ENCODE results near the gene PSMG2.
A peak's percentile ranks its signal among the peaks of the same experiment; 100 is the strongest.

PSMG2 gene, protein sequence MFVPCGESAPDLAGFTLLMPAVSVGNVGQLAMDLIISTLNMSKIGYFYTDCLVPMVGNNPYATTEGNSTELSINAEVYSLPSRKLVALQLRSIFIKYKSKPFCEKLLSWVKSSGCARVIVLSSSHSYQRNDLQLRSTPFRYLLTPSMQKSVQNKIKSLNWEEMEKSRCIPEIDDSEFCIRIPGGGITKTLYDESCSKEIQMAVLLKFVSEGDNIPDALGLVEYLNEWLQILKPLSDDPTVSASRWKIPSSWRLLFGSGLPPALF

DNA sequence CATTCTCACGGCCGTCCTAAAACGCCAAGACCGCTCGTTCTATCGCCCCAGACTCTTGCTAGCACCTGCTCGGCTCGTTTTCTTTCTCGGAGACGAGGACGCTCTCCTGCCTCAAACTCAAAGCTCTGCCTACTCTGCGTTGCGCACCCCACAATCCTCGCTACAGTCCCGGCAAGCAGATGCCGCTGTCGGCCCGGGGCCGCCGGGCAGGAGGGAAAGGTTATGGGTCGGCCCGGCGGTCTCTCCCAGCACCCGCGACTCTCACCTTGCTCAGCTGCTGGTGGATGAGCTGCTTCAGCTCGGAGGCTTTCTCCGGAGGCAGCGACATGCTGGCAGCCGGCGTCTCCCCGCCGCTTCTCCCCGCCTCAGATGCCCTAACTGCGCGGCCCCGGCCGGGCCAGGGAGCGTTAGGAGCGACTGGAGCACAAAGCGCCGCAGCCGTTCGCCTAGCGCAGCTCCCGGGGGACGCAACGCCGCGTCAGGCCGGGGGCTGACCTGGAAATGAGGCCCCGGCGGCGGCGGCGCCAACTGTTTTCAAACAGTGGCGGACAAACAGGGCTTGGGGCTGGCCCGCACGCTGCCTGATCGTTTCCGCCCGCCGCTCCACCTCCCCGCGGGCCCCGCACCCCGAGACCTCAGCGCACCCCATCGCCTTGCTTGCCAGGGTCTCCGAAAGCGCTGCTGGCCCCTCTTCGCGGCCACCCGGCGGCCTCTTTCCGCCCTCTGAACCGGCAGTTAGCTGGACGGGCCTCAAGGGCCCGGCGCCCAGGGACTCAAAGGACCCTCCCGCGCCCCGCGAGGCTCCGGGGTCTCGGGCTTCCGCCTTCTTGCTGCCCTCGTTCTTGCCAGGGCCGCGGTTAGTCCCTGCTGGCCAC, at the start of gene PSMG2, which contains the start of gene CEP76:
TSS of gene PSMG2 (plus strand) at position 822 of the 875 bp plus-strand sequence. CDS start 66 bp downstream, outside the sequence.
TSS of gene CEP76 (minus strand) at position 503 of the 875 bp plus-strand sequence. CDS start at position 328, 175 bp downstream.
- peak; percentile 86 for DNase-seq

- DNase-seq, result no peak
Observed at GRCh38 chr18:12654971-12655370, 47.9 kb upstream of the PSMG2 start.

DNA sequence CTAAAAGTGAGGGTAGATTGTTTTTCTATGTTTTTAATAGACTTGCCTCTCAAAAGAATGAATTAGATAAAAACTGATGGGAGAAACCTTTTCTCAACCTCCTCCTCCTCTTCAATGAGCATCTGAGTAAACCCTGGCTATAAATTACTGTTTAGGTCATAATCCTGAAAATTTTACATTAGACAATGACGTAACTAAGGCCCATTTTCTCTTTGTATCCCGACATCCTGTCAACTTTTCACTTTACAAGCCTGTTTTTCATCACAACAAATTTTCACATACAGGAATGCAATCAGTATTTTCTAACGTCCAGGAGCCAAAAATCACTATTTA, 46.3 kb upstream of the PSMG2 start:
- DNase-seq, result peak; percentile 34

- DNase-seq, result peak; percentile 56
Observed at GRCh38 chr18:12656938-12657683, 45.7 kb upstream of the PSMG2 start.

GRCh38 chr18:12657684-12658425, 45.0 kb upstream of the PSMG2 start, which contains the start of gene SPIRE1:
TSS of gene SPIRE1 (minus strand) at chr18:12658107. CDS start at chr18:12657866, 241 bp downstream.
- DNase-seq, result peak; percentile 75

GRCh38 chr18:12658426-12659138, 44.3 kb upstream of the PSMG2 start:
- peak; percentile 63 for DNase-seq

GRCh38 chr18:12659904-12660605, 42.8 kb upstream of the PSMG2 start:
- DNase-seq, result peak; percentile 72

GRCh38 chr18:12668041-12668440, 34.8 kb upstream of the PSMG2 start:
- no peak for DNase-seq

- peak; percentile 75 for DNase-seq
Observed at GRCh38 chr18:12679183-12679786, 23.6 kb upstream of the PSMG2 start.

GRCh38 chr18:12686100-12686499, 16.7 kb upstream of the PSMG2 start:
- DNase-seq, result peak; percentile 7

- no peak for DNase-seq
Observed at GRCh38 chr18:12689256-12689850, 13.5 kb upstream of the PSMG2 start.

DNA sequence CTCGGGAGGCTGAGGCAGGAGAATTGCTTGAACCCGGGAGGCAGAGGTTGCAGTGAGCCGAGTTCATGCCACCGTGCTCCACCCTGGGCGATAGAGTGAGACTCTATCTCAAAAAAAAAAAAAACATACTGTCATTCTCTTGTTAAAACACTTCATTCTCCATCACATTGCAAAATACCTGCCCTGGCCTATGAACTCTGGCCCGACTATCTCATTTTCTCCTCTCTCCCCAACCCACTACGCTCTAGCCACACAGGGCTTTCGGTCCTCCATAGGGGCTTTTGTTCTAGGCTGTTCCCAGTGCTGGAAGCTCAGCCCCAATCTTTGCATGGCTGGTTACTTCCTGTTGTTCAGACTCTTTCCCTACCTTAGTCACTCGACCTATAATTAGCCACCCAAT, 10.6 kb upstream of the PSMG2 start:
- no peak for DNase-seq

DNA sequence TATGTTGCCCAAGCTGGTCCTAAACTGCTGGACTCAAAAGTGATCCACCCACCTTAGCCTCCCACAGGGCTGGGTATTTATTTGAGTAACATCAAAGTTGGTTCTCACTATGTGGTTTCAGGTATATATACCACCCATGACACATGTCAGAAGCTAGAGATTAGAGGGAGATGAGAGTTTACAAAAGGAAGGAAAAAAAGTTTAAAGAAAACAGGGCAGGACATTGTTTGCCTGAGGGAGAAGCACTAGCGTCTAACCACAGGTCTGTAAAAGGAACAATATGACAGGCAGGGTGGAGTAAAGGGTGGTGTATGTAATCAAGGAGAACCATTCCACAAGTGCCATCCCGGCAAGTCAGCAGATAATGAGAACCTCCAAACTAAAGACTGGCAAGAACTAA, 8.8 kb upstream of the PSMG2 start:
- peak; percentile 3 for DNase-seq

GRCh38 chr18:12699747-12700146, 3.1 kb upstream of the PSMG2 start:
- no peak for DNase-seq

DNA sequence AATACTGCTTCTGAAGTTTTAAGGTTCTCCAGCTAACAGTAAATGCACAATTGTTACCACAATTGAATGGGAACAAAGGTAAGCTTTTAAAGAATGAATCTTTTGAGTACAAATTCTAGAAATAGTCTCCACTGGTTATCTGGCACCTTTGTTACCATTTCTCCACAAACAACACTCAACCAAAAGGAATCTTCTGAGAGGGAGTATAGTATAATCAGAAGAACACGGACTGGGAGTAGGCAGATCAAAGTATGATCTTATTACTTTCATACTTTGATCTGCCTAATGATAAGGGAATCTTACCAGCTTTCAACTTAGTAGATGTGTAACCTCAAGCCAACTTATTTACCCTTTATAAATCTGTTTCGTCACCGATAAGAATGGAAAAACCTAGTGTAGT, 1.7 kb upstream of the PSMG2 start:
- DNase-seq, result peak; percentile 2

DNA sequence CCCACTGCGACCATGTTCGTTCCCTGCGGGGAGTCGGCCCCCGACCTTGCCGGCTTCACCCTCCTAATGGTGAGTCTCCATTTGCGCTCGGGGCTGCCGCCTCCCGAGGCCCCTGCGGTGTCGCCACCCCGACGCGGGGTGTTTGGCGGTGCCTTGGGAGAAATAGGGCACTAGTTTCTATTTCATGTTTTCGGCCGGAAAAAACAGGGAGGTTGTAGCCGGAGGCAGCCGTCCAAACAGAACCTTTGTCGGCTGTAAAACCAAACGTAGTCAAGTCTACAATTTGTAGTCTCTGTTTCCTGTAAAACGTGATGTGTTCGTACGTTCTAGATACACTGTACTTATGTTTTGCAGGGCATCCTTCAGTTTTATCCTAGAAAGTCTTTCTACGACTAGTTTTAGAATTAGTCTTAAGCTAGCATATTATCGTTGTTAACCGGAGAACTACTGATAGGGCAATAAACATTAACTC, 290 bp downstream of the PSMG2 start:
- no peak for DNase-seq

- peak; percentile 53 for DNase-seq
Observed at GRCh38 chr18:12703664-12704063, 822 bp downstream of the PSMG2 start.

DNA sequence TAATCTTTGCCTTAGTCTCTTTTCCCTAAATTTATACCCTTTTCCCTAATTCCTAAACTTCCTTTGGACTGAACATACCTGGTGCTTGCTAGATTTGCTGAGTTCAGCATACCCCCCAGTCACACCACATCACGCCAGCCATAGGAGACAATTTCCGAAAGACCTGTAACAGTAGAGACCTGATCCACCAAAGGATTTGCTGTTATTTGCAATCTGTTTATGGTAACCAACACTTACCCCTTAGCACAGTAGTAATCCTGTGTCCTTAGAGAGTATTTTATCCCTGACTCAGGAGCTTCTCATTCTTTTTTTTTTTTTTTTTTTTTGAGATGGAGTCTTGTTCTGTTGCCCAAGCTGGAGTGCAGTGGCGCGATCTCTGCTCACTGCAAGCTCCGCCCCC, 8.6 kb downstream of the PSMG2 start:
- no peak for DNase-seq

DNA sequence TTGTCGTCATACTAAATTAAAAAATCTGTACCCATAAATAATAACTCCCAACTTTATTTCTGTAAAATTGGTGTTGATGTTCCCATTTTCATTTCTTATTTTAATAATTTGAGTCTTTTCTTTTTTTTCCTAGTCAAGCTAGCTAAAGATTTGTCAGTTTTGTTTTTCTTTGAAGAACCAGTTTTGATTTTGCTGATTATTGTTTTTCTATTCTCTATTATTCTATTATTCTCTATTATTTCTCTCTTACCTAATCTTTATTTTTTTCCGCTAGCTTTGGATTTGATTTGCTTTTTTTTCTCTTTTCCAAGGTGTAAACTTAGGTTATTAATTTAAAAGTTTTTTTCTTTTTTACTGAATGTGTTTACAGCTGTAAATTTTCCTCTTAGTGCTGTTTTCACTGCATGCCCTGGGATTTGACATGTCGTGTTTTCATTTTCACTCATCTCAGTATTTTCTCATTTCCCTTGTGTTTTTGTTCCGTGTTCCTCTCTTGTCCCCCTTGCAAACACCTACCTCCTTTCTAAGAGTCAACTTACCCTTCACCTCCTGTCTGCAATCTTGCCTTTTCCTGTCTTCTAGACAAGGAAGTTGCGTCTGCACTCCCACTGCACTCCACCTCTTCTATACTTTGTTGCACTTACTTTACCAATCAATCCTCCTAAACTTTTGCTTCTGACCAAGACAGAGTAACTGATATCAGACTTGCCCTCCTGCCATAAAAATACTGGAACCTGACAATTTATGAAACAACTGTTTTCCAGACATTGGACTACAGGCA, 18.8 kb downstream of the PSMG2 start:
- DNase-seq, result no peak
